GM19238 (cell line): ENCODE results near the gene SUCLG2.
A peak's percentile ranks its signal among the peaks of the same experiment; 100 is the strongest.

Experiments
- DNase-seq: peaks from one replicate; pipeline ENCODE4 v3.0.0; 2011; ENCODE audit warnings: low spot score; ENCODE audit not compliant: insufficient read length

The SUCLG2 gene

DNA sequence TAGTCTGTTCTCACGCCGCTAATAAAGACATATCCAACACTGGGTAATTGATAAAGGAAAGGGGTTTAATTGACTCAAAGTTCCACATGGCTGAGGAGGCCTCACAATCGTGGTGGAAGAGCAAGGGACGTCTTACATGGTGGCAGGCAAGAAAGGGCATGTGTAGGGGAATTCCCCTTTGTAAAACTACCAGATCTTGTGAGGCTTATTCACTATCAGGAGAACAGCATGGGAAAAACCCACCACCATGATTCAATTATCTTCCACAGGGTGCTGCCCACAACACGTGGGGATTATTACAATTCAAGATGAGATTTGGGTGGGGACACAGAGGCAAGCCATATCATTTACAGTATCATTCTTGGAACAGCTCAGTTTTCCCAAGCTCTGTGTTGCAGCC is 268.0 kb downstream of the SUCLG2 start:
- DNase-seq = no peak

GRCh38 chr3:67384760-67385397 is 269.5 kb downstream of the SUCLG2 start:
- DNase-seq = no peak

- DNase-seq = no peak
Measured at GRCh38 chr3:67384016-67384415, 270.4 kb downstream of the SUCLG2 start.

GRCh38 chr3:67383379-67383778 is 271.0 kb downstream of the SUCLG2 start:
- DNase-seq = no peak

- DNase-seq = no peak
Measured at GRCh38 chr3:67382536-67382935, 271.9 kb downstream of the SUCLG2 start.

DNA sequence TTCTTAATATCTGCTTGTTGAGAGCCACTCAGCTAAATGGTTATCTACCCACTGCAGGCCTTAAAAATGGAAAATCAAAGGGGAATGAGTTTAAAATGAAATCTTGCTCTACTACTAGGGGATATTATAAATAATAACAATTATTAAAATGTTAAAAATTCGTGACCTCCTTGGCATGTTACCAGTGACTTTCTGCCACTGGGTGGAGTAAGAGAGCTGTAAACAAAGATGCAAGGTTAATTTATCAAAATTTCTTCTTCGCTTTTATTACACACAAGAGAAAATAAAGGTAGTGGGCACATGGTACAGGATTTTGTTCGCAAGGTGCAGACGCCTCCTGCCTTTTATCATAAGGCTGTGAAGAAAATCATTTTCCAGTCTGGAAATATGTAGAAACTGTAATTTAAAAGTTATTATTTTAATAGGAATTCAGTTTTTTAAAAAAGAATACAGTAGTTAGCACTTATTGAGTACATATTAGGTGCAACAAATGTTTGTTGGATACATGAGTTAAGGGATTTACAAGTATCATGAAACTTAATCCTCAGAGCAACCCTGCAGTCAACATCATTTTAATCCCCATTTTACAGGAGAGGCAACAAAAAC is 272.6 kb downstream of the SUCLG2 start:
- DNase-seq = no peak

GRCh38 chr3:67380118-67380517 is 274.3 kb downstream of the SUCLG2 start:
- DNase-seq = no peak

- no peak for DNase-seq
Measured at GRCh38 chr3:67377299-67377698, 277.1 kb downstream of the SUCLG2 start.

DNA sequence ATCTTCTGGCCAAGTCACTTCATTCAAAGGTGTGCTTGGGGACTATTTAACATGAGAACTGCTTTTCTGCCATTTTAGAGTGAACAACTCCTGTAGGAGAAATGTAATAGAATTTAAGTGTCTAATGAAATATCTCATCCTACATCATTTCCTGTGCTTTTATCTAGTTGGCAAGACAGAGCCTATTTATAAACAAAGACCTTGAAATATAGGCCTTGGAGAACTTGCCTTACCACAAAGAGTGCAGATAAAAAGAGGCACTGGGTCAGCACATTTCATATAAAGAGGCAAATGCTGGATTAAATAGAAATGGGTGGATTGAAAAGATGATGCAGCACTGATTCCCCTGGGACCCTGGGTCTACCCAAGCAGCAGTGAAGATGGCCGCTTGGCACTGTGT is 278.0 kb downstream of the SUCLG2 start:
- DNase-seq = no peak

GRCh38 chr3:67375976-67376375 is 278.4 kb downstream of the SUCLG2 start:
- DNase-seq = no peak

DNA sequence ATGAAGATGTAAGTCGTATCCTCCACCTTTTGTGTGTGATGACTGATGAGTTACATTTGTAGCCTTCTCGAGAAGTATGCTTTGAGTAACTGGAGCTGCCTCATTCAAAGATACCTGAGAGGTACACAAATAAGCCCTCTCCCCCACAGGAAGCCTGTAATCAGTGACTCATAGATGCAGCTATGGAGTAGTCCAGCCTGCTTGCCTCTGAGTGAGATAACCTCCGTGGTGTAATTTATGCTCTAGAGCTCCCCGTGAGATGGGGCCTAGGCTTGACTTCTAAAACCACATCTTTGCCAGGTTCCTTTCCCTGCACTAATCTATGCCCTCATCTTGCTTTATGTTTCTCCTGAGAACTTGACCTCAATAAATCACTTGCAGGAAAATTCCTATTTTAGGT is 291.7 kb downstream of the SUCLG2 start:
- DNase-seq = no peak

DNA sequence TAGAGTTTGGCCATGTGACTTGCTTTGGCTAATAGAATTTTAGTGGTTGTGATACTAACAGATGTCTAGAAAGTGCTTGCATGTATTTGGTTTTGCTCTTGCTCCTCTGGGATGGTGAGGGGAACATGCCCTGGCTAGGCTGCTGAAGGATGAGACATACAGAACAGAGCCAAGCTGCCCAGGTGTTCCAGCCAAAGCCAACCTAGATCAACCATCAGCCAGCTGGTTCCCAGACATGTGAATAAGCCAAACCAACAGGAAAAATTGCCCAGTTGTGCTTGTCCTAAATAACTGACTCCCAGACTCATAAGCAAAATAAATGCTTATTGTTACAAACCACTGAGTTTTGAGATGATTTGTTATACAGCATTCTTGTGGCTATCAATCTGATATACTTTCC is 292.6 kb downstream of the SUCLG2 start:
- no peak for DNase-seq

GRCh38 chr3:67361323-67361722 is 293.1 kb downstream of the SUCLG2 start:
- DNase-seq = no peak

DNA sequence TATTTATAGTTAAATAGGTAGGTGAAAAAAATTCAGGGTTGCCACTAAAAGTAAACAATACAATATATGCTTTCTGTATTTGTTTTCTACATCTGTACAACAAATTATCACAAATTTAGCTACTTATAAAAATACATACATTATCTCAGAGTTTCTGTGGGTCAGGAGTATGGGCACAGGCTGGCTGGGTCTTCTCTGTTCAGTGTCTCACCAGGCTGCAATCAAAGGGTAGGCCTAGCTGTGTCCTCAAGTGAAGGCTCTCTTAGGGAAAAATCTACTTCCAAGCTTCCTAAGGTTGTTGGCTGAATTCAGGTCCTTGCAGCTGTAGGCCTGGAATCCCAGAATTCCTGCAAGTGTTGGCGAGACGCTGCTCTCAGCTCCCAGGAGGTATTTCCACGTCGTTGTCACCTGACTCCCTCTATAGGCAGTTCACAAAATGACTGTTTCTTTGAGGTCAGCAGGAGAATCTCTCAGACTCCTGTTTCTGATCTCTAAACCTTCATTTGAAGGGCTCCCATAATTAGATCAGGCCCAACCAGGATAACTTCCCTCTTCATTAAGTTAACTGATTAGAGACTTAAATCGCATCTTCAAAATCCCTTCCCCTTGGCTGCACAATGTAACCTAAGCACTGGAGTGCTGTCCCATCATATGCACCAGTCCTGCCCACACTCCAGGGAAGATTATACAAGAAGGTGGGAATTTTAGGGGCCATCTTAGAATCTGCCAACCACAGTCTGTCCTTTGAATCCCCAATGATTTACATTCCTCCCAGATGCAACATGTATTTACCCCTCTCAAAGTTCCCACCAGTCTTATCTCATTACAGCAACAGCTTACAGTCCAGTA is 296.6 kb downstream of the SUCLG2 start:
- peak; percentile 3 for DNase-seq

DNA sequence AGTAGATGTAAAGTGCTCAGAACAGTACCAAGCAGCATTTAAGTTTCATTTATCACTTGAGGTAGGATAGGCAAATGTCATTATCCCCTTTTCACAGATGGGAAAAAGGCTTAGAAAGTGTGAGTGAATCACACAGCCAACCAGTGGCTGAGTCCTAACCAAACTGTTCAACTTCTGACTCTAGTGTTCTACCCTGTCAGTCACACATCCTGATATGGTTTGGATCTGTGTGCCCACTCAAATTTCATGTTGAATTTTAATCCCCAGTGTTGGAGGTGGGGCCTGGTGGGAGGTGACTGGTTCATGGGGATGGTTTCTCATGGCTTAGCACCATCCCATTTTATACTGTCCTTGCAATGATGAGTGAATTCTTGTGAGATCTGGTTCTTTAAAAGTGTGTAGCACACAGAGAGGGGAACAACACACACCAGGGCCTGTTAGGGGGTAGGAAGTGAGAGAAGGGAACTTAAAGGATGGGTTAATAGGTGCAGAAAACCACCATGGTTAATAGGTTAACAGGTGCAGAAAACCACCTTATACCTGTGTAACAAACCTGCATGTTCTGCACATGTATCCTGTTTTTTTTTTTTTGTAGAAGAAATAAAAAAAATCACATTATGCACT is 304.7 kb downstream of the SUCLG2 start:
- peak; percentile 2 for DNase-seq

DNA sequence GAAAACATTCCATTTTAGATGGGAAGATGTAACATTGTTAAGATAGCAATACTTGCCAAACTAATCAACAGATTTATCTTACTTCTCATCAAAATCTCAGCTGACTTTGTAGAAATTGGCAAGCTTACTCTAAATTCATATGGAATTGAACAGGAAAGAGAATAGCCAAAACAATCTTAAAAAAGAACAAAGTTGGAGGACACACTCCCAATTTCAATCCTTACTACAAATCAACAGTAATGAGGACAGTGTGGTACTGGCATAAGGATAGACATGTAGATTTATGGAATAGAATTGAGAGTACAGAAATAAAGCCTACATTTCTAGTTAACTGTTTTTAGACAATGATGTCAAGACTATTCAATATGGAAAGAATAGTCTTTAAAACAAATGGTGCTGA is 308.3 kb downstream of the SUCLG2 start:
- DNase-seq = no peak

GRCh38 chr3:67335813-67336212 is 318.6 kb downstream of the SUCLG2 start:
- no peak for DNase-seq

GRCh38 chr3:67334588-67334987 is 319.8 kb downstream of the SUCLG2 start:
- DNase-seq = no peak

DNA sequence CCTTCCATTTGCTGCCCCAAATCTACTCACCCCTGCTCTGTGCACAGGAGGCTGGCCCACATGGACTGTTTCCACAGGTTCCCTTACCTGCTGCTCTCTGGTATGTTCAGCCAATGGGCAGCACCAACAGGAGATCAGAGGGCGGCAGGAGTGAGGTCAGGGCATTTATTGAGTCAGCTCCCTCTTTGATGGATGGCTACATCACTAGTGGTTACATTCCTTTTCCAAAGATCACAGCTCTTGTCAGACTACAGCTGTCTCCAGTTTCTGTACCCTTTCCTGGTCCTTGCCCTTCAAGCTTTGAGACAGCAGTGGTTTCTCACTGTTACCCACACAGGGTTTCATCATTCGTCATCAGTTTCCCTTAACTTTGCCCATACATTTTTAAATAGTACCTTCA is 325.1 kb downstream of the SUCLG2 start:
- no peak for DNase-seq

DNA sequence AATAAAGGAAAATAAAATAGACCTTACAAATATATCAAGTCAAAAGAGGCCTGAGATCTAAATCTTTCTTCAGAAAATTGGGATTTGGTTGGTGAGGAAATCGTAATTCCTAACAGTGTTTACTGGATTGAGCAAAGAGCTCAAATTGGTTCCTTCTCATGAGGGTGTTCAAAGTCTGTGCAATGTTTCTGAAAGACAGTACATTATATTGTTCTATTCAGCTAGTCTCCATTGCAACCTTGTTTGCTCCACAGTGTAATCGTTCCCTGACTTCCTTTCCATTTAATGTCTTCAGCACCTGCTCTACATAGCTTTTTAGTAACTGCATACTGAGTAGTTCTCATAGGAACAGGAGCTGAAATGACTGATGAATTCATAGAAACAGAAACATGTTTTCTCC is 326.8 kb downstream of the SUCLG2 start:
- DNase-seq = no peak

DNA sequence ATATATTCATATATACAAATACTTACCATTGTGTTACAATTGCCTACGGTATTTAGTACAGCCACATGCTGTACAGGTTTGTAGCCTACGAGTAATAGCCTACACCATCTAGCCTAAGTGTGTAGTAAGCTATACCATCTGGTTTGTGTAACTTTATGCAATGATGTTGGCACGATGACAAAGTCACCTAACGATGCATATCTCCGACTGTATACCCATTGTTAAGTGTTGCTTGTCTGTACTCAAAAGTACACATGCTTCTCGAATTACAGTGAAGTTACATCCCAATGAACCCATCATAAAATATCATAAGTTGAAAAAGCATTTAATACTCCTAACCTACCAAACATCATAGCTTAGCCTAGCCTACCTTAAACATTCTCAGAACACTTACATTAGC is 329.2 kb downstream of the SUCLG2 start:
- no peak for DNase-seq
